Right atrium auricular region (tissue), 2 donors: Measurements from ENCODE around the gene PDE3B. TPM values are rescaled to one million over a fixed set of nuclear protein-coding genes. Genes with fewer than 3 reads are reported as not detected.
"Not testable (repeated sequence)": the region's sequence is repeated elsewhere in the genome, so short reads cannot be mapped to it uniquely, and the experiment has no call there.

Experiments
- DNase-seq: peaks from one replicate; pipeline ENCODE4 v3.0.0-alpha.2; 2019; ENCODE audit warnings: low spot score
- H3K27ac ChIP-seq, 2 donors: fragments of 200-600 bp; sonication (generic); 1 replicate in 1 of 2; 2 replicates in 1 of 2; pipeline ENCODE4 v1.5.1; 2016 to 2019
- H3K27me3 ChIP-seq, 2 donors: fragments of 200-600 bp; sonication (generic); one replicate each; pipeline versions ENCODE4 v1.5.1 to v1.6.0; 2017 to 2019
- H3K36me3 ChIP-seq: fragments of 200-600 bp; sonication (generic); one replicate; pipeline ENCODE4 v1.5.1; 2016
- H3K4me1 ChIP-seq, 2 donors: fragments of 200-600 bp; sonication (generic); one replicate each; pipeline versions ENCODE4 v1.5.1 to v1.6.0; 2017 to 2019
- H3K4me3 ChIP-seq, 2 donors: fragments of 200-600 bp; sonication (generic); 1 replicate in 1 of 2; 2 replicates in 1 of 2; pipeline ENCODE4 v1.5.1; 2017 to 2019; ENCODE audit warnings: mild to moderate bottlenecking in 1 of 2, moderate library complexity in 1 of 2
- H3K9me3 ChIP-seq, 2 donors: fragments of 200-600 bp; sonication (generic); one replicate each; pipeline ENCODE4 v1.5.1; 2019
- total RNA-seq, 2 donors: library from RNA; depleted of rRNA; stranded (reverse); fragments of >200 nt; gene quantifications; one replicate each; pipeline ENCODE4 v1.1.0, GENCODE V29; 2016
- TF ChIP-seq, protein P1 (sequence below), 2 donors: fragments of 200-600 bp; sonication (generic); IDR thresholded peaks; one replicate each; pipeline ENCODE4 v1.5.1; 2019; ENCODE audit warnings: antibody characterized with exemption in 2 of 2

Gene PDE3B
- total RNA-seq, 2 donors from 2014 or later = 13.9 to 15.3 TPM

DNA sequence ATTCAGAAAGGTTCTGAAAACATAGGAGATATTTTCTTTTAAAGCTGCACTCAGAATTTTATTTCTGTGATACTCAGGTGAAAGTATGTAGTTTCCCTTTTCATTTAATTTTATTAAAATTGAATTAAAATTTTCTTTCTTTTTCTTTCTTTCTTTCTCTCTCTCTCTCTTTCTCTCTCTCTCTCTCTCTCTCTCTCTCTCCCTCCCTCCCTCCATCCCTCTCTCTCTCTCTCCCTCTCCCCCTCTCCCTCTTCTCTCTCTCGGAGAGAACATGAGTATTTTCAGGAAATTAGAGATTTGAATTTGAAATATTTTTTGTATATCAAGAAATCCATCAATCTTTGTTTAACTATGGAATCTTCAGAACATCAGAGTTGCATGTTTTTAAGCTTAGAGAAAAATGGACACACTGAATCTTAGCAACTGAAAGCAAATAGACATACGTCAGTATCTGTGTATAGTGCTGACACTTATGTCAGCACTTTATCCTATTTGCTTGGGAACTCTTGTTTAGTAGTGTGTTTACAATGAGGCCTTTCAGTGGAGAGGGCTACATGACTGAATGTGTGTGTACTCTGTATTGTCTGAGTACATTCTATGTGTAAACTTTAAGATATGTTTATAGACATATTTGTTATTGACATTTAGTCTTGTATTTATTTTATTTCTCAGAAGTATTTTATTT, 44.5 kb downstream of the PDE3B start:
- Histone ChIP-seq H3K4me3 (no peak overlapping the region), H3K9me3 (peaks cover 0 to 5% of the 10 kb centered on the region in 2 donors), H3K4me1 (no peaks in the 10 kb centered on the region), H3K36me3 (no peaks in the 10 kb centered on the region), H3K27ac (peak overlapping the region in 1 of 2 donors; percentile 5), H3K27me3 (no peaks in the 10 kb centered on the region)
- TF ChIP-seq, protein P1, sequence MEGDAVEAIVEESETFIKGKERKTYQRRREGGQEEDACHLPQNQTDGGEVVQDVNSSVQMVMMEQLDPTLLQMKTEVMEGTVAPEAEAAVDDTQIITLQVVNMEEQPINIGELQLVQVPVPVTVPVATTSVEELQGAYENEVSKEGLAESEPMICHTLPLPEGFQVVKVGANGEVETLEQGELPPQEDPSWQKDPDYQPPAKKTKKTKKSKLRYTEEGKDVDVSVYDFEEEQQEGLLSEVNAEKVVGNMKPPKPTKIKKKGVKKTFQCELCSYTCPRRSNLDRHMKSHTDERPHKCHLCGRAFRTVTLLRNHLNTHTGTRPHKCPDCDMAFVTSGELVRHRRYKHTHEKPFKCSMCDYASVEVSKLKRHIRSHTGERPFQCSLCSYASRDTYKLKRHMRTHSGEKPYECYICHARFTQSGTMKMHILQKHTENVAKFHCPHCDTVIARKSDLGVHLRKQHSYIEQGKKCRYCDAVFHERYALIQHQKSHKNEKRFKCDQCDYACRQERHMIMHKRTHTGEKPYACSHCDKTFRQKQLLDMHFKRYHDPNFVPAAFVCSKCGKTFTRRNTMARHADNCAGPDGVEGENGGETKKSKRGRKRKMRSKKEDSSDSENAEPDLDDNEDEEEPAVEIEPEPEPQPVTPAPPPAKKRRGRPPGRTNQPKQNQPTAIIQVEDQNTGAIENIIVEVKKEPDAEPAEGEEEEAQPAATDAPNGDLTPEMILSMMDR (IDR thresholded peaks at IDR 0.05) = peak in 1 of 2 donors; percentile 20
- DNase-seq = no peak

DNA sequence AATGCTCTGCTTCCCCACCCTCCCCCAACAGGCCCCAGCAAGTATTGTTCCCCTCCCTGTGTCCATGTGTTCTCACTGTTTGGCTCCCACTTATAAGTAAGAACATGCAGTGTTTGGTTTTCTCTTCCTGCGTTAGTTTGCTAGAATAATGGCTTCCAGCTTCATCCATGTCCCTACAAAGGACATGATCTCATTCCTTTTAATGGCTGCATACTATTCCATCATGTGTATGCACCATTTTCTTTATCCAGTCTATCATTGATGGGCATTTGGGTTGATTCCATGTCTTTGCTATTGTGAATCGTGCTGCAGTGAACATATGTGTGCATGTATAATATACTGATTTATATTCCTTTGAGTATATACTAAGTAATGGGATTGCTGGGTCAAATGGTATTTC, 52.1 kb downstream of the PDE3B start:
- H3K27ac ChIP-seq, H3K4me1 ChIP-seq, DNase-seq, H3K27me3 ChIP-seq, H3K36me3 ChIP-seq, H3K4me3 ChIP-seq: not testable (repeated sequence)
- peaks cover 0 to 17% of the 10 kb centered on the region in 2 donors for H3K9me3 ChIP-seq

DNA sequence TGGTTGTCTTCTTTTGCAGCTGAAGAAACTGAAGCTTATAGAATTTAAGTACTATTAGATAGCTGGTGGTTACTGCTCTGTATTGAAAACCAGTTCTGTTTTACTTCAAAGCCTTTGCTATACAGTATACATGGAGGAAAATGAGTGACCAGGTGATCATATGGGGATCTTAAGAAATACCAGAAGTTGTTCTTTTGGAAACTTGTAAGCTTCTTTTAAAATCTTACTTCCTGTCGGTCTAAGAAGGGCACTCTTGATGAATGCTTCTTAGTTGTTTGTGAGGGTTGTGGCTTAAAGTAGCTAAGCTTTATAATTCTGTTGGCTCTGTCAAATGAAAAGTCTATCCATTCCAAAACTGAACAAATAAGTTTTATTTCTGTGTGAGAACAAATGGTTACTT, 55.2 kb downstream of the PDE3B start:
- peaks cover 0 to 15% of the 10 kb centered on the region in 2 donors for H3K9me3 ChIP-seq
- no peak overlapping the region for H3K4me3 ChIP-seq
- H3K4me1 ChIP-seq = peaks cover 0 to 3% of the 10 kb centered on the region in 2 donors
- H3K27me3 ChIP-seq = no peaks in the 10 kb centered on the region
- no peak for DNase-seq
- no peaks in the 10 kb centered on the region for H3K36me3 ChIP-seq
- TF ChIP-seq, protein P1 (IDR thresholded peaks at IDR 0.05) = no peak
- H3K27ac ChIP-seq = no peak overlapping the region

DNA sequence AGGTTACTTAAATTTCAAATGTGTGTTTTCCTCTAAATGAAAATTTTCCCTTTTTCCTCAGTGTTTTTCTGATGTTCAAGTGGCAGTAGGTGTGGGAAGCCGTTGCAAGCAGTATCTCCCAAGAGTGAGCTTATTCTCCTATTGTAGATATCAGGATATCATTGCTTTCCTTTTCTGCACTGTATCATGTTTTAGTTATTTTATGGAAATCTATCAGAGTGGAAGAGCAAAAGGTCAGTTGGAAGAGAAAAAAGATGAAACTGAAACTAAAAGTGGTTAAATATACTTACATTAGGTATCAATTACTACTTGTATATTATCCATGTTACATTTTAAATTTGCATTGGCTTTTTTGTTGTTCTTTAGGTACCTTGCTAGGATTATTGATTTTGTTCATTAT, 57.0 kb downstream of the PDE3B start:
- no peaks in the 10 kb centered on the region for H3K36me3 ChIP-seq
- H3K9me3 ChIP-seq = peaks cover 0 to 19% of the 10 kb centered on the region in 2 donors
- H3K27ac ChIP-seq = no peak overlapping the region
- H3K27me3 ChIP-seq = no peaks in the 10 kb centered on the region
- no peak for DNase-seq
- TF ChIP-seq, protein P1 (IDR thresholded peaks at IDR 0.05) = no peak
- no peak overlapping the region for H3K4me3 ChIP-seq
- H3K4me1 ChIP-seq = peaks cover 0 to 3% of the 10 kb centered on the region in 2 donors

DNA sequence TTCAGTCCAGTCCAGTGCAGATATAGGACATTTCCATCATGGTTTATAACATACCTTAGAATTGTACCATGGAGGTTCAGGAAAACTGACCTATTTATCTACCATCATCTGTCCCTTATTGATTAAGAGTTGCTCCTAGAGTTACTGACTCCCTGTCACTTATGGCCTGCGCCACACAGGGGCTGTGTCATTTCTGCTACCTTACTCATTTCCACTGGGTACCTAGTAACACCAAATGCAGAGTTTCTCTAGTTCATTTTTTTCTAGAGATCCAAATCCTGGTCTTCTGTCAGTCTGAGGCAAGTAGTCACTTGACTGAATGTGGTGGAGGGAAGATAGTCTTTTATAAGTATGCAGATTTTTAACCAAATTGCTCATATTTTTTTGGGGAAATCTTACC, 59.2 kb downstream of the PDE3B start:
- DNase-seq = no peak
- no peaks in the 10 kb centered on the region for H3K36me3 ChIP-seq
- peaks cover 0 to 3% of the 10 kb centered on the region in 2 donors for H3K4me1 ChIP-seq
- peaks cover 0 to 15% of the 10 kb centered on the region in 2 donors for H3K9me3 ChIP-seq
- H3K27ac ChIP-seq = no peak overlapping the region
- H3K4me3 ChIP-seq = no peak overlapping the region
- TF ChIP-seq, protein P1 (IDR thresholded peaks at IDR 0.05) = no peak
- no peaks in the 10 kb centered on the region for H3K27me3 ChIP-seq

DNA sequence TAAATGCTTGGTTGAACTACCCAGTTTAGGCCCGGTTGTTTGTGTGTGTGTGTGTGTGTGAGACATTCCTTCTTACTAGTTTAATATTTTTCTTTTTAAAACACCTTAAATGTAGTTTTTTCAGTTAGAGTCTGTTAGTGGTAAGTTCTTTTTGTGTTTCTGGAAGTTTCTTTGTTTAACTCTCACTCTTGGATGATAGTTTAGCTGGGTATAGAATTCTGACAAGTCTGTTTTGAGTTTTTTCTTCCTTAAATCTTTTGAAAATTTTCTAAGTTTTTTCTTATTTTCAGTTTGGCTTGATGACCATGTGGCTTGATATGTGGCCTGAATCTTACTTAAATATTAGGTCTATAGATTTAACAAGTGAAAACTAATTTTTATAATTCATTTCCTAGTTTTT, 60.1 kb downstream of the PDE3B start:
- TF ChIP-seq, protein P1 (IDR thresholded peaks at IDR 0.05) = no peak
- no peak for DNase-seq
- Histone ChIP-seq H3K36me3 (no peaks in the 10 kb centered on the region), H3K27me3 (no peaks in the 10 kb centered on the region), H3K4me3 (no peak overlapping the region), H3K4me1 (peaks cover 0 to 3% of the 10 kb centered on the region in 2 donors), H3K27ac (no peak overlapping the region), H3K9me3 (peaks cover 0 to 15% of the 10 kb centered on the region in 2 donors)
